Ammon's horn (tissue), 1 donor: ENCODE data around the gene CTRL.

ENCODE experiments used
- DNase-seq: peaks from one replicate; pipeline ENCODE4 v3.0.0-alpha.2; 2016; ENCODE audit warnings: low spot score

CTRL gene

GRCh38 chr16:67963292-67963661, 31.6 kb upstream of the CTRL start:
- DNase-seq, result no peak

GRCh38 chr16:67962135-67962534, 30.5 kb upstream of the CTRL start:
- DNase-seq, result no peak

GRCh38 chr16:67961551-67961957, 29.9 kb upstream of the CTRL start:
- no peak for DNase-seq

GRCh38 chr16:67959536-67960329, 28.1 kb upstream of the CTRL start:
- DNase-seq, result no peak

GRCh38 chr16:67957622-67958021, 26.0 kb upstream of the CTRL start:
- DNase-seq, result no peak

- no peak for DNase-seq
Observed at GRCh38 chr16:67954421-67955196, 22.9 kb upstream of the CTRL start.

GRCh38 chr16:67953641-67954375, 22.1 kb upstream of the CTRL start:
- no peak for DNase-seq

- DNase-seq, result peak; percentile 95
Observed at GRCh38 chr16:67951485-67951884, 19.8 kb upstream of the CTRL start.

GRCh38 chr16:67950335-67950843, 18.7 kb upstream of the CTRL start:
- DNase-seq, result no peak

- no peak for DNase-seq
Observed at GRCh38 chr16:67949645-67950044, 18.0 kb upstream of the CTRL start.

GRCh38 chr16:67948015-67948414, 16.4 kb upstream of the CTRL start:
- DNase-seq, result no peak

GRCh38 chr16:67946966-67947558, 15.4 kb upstream of the CTRL start:
- no peak for DNase-seq

- DNase-seq, result no peak
Observed at GRCh38 chr16:67946128-67946569, 14.5 kb upstream of the CTRL start.

- no peak for DNase-seq
Observed at GRCh38 chr16:67945392-67945933, 13.8 kb upstream of the CTRL start.

GRCh38 chr16:67944690-67945391, 13.2 kb upstream of the CTRL start:
- no peak for DNase-seq

GRCh38 chr16:67943619-67944504, 12.2 kb upstream of the CTRL start, which contains the start of gene LCAT:
TSS of gene LCAT (minus strand) at chr16:67944120. CDS start at chr16:67944101, 19 bp downstream.
- peak; percentile 89 for DNase-seq

- DNase-seq, result no peak
Observed at GRCh38 chr16:67943256-67943618, 11.6 kb upstream of the CTRL start.

GRCh38 chr16:67942510-67943255, 11.0 kb upstream of the CTRL start:
- DNase-seq, result no peak

GRCh38 chr16:67942200-67942509, 10.5 kb upstream of the CTRL start:
- DNase-seq, result peak; percentile 54
